Activated T-helper 2 cell treated with anti-CD3 and anti-CD28 coated beads, Interferon-gamma antibody, Interleukin-2, Interleukin-4, amounts not matched to agents 10 μg/mL and 5 μg/mL and 100 μg/mL, durations not matched to agents 14 hours and 24 hours and 36 hours (primary cell): Measurements from ENCODE around the gene ESYT3. TPM values are rescaled to one million over a fixed set of nuclear protein-coding genes. Genes with fewer than 3 reads are reported as not detected.
"Not testable (repeated sequence)": the region's sequence is repeated elsewhere in the genome, so short reads cannot be mapped to it uniquely, and the experiment has no call there.

Experiments
- DNase-seq: peaks from one replicate; pipeline ENCODE4 v3.0.0; 2021; ENCODE audit warnings: low spot score
- H3K27ac Mint-ChIP-seq: one replicate; pipeline ENCODE4 v1.8.0; 2021; ENCODE audit warnings: mixed read lengths
- H3K27me3 Mint-ChIP-seq: one replicate; pipeline ENCODE4 v1.8.0; 2021; ENCODE audit warnings: low read depth, mixed read lengths
- H3K36me3 Mint-ChIP-seq: one replicate; pipeline ENCODE4 v1.8.0; 2021; ENCODE audit warnings: low read depth, mixed read lengths
- H3K4me1 Mint-ChIP-seq: one replicate; pipeline ENCODE4 v1.8.0; 2021; ENCODE audit warnings: low read depth, mixed read lengths
- H3K4me3 Mint-ChIP-seq: one replicate; pipeline ENCODE4 v1.8.0; 2021; ENCODE audit warnings: low read depth, mild to moderate bottlenecking, moderate library complexity, mixed read lengths
- H3K9me3 Mint-ChIP-seq: one replicate; pipeline ENCODE4 v1.8.0; 2021; ENCODE audit warnings: mixed read lengths
- intact Hi-C: fragments of 100-400 bp; cut with micrococcal nuclease; formaldehyde crosslinking; loops from one replicate; pipeline ENCODE4 v1.15.1; 2023
- total RNA-seq: library from RNA; stranded (reverse); gene quantifications from 2 replicates; pipeline ENCODE4 v1.2.3, GENCODE V29; 2022

ESYT3 gene
- total RNA-seq, 1 donor from 2014 or later: 0.32 TPM

- H3K27ac Mint-ChIP-seq: no peak overlapping the region
- H3K27me3 Mint-ChIP-seq: no peaks in the 10 kb centered on the region
- no peak overlapping the region for H3K4me3 Mint-ChIP-seq
- no peaks in the 10 kb centered on the region for H3K36me3 Mint-ChIP-seq
- H3K4me1 Mint-ChIP-seq: no peaks in the 10 kb centered on the region
- no peaks in the 10 kb centered on the region for H3K9me3 Mint-ChIP-seq
- intact Hi-C loops: no loop called here
- no peak for DNase-seq
These were observed 34.6 kb upstream of the ESYT3 start for GRCh38 chr3:138399766-138400165.

- Mint-ChIP-seq H3K36me3 (no peaks in the 10 kb centered on the region), H3K4me3 (no peak overlapping the region), H3K27ac (no peak overlapping the region), H3K9me3 (no peaks in the 10 kb centered on the region), H3K27me3 (no peaks in the 10 kb centered on the region), H3K4me1 (no peaks in the 10 kb centered on the region)
- no peak for DNase-seq
- intact Hi-C loops: no loop called here
These were observed 33.8 kb upstream of the ESYT3 start for GRCh38 chr3:138400651-138401070.

GRCh38 chr3:138401834-138402233 is 32.6 kb upstream of the ESYT3 start:
- Mint-ChIP-seq H3K9me3 (no peaks in the 10 kb centered on the region), H3K27ac (no peak overlapping the region), H3K27me3 (peaks cover 4% of the 10 kb centered on the region), H3K4me3 (no peak overlapping the region), H3K36me3 (no peaks in the 10 kb centered on the region), H3K4me1 (no peaks in the 10 kb centered on the region)
- DNase-seq: no peak
- intact Hi-C loops: no loop called here

DNA sequence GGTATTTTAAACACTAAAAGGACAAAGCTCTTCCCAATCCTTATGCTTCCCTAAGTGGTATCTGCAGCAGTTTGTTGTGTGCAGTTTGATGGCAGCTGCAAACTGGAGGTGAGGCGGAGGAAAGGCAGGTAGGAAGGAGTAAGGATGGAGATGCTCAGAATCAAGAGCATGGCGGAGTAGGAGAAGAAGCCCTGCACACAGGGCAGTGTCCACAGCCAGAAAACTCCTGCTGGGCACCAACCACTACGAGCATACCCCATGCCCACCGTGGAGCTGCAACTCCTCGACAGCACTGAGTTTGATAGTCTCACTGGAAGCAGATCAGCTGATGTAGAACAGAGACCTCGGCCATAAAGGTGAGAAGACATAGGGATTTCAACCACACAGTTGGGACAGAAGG is 30.3 kb upstream of the ESYT3 start:
- H3K36me3 Mint-ChIP-seq: no peaks in the 10 kb centered on the region
- no peak overlapping the region for H3K4me3 Mint-ChIP-seq

DNA sequence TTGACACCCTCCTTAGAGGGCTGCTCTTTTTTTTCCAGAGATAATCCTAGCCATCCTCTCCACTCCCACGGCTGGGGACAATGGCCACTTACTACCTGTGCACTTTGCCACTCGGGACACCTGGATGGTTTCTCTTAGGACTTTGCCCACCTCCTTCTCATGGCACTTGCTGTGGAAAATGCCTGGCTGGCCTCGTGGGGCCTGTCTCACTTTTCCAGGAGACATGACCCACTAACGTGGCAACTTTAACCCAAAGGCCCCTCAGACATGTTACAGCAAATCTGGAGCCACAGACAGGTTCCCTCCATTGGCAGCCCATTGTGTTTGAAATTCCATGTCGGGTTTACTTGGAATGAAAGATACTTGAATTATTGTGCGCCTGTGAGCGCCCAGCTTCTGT is 29.4 kb upstream of the ESYT3 start:
- no peak overlapping the region for H3K4me3 Mint-ChIP-seq
- DNase-seq: no peak
- H3K9me3 Mint-ChIP-seq: no peaks in the 10 kb centered on the region
- intact Hi-C loops: no loop called here
- no peaks in the 10 kb centered on the region for H3K4me1 Mint-ChIP-seq
- H3K27me3 Mint-ChIP-seq: peaks cover 11% of the 10 kb centered on the region
- H3K27ac Mint-ChIP-seq: no peak overlapping the region
- H3K36me3 Mint-ChIP-seq: no peaks in the 10 kb centered on the region

More for the DNA sequence above, 30.3 kb upstream of the ESYT3 start:
- H3K9me3 Mint-ChIP-seq: no peaks in the 10 kb centered on the region
- peaks cover 11% of the 10 kb centered on the region for H3K27me3 Mint-ChIP-seq
- DNase-seq: no peak
- H3K4me1 Mint-ChIP-seq: no peaks in the 10 kb centered on the region
- intact Hi-C loops: no loop called here
- H3K27ac Mint-ChIP-seq: no peak overlapping the region

GRCh38 chr3:138405486-138405885 is 28.9 kb upstream of the ESYT3 start:
- Mint-ChIP-seq H3K36me3 (no peaks in the 10 kb centered on the region), H3K27ac (no peak overlapping the region), H3K4me3 (no peak overlapping the region), H3K4me1 (no peaks in the 10 kb centered on the region), H3K9me3 (no peaks in the 10 kb centered on the region), H3K27me3 (peaks cover 11% of the 10 kb centered on the region)
- no peak for DNase-seq
- intact Hi-C loops: no loop called here

GRCh38 chr3:138406606-138407005 is 27.8 kb upstream of the ESYT3 start:
- no peak for DNase-seq
- Mint-ChIP-seq H3K27ac (no peak overlapping the region), H3K9me3 (no peaks in the 10 kb centered on the region), H3K27me3 (peaks cover 11% of the 10 kb centered on the region), H3K4me3 (no peak overlapping the region), H3K4me1 (no peaks in the 10 kb centered on the region), H3K36me3 (no peaks in the 10 kb centered on the region)
- intact Hi-C loops: no loop called here

- H3K4me3 Mint-ChIP-seq: no peak overlapping the region
- H3K9me3 Mint-ChIP-seq: no peaks in the 10 kb centered on the region
- H3K27me3 Mint-ChIP-seq: peaks cover 11% of the 10 kb centered on the region
- H3K4me1 Mint-ChIP-seq: no peaks in the 10 kb centered on the region
- no peaks in the 10 kb centered on the region for H3K36me3 Mint-ChIP-seq
- intact Hi-C loops: no loop called here
- DNase-seq: no peak
- H3K27ac Mint-ChIP-seq: no peak overlapping the region
These were observed 27.0 kb upstream of the ESYT3 start for GRCh38 chr3:138407236-138407907.

DNA sequence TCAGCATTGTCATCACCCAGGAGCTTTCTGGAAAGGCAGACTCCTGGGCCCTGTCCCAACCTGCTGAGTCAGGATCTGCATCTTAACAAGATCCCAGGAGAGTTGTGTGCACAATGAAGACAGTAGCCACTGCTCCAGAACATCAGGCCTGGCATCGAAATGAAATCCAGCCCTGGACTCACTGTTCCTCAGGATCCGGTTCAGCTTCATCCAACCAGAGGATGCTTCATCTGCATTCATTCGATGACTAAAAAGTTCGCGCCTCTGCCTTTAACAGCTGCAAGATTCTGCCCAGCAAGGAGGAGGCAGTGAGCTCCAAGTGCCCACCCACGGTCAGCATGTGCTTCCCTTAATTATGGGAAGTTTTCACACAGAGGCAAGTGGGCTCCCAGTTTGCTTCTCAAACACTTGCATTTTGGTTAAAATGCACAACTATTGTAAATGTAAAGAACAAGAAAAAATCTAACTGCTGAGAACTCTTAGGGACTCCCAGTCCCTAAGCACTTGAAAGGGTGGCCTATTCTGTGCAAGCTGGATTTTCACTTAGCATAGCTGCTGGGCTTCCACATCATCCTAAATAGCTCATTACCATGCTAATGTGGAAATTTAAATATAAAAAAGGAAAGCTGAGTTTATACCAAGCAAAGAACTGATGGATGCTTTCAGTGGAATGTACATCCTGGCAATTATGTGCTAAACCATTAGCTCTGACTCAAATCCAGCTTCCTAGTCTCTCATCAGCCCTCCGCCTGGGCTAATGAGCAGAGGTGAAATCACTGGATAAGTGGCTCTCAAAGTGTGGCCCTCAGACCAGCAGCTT is 25.5 kb upstream of the ESYT3 start:
- H3K27ac Mint-ChIP-seq: no peak overlapping the region
- no peaks in the 10 kb centered on the region for H3K9me3 Mint-ChIP-seq
- H3K27me3 Mint-ChIP-seq: peaks cover 11% of the 10 kb centered on the region
- no peaks in the 10 kb centered on the region for H3K4me1 Mint-ChIP-seq
- no peaks in the 10 kb centered on the region for H3K36me3 Mint-ChIP-seq
- DNase-seq: no peak
- intact Hi-C loops: no loop called here
- H3K4me3 Mint-ChIP-seq: no peak overlapping the region

GRCh38 chr3:138412821-138413551 is 21.4 kb upstream of the ESYT3 start:
- peaks cover 10% of the 10 kb centered on the region for H3K27me3 Mint-ChIP-seq
- no peaks in the 10 kb centered on the region for H3K9me3 Mint-ChIP-seq
- no peak overlapping the region for H3K4me3 Mint-ChIP-seq
- no peaks in the 10 kb centered on the region for H3K36me3 Mint-ChIP-seq
- H3K4me1 Mint-ChIP-seq: peaks cover 2% of the 10 kb centered on the region
- DNase-seq: no peak
- no peak overlapping the region for H3K27ac Mint-ChIP-seq
- intact Hi-C loops: no loop called here

DNA sequence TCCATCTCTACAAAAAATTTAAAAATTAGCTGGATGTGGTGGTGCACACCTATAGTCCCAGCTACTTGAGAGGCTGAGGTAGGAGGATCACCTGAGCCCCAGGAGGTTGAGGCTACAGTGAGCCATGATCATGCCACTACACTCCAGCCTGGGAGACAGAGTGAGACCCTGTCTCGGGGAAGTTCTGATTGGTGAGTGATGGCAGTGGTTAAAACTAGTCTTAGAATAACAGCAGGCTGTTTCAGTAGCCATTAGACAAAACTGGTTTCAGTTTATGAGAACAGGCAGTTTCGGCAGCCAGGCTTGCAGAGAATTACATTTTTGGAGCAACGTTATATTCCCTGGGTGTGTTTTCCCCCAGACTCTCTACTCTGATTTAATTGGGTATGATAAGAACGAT is 18.2 kb upstream of the ESYT3 start:
- peaks cover 15% of the 10 kb centered on the region for H3K27me3 Mint-ChIP-seq
- intact Hi-C loops: loop anchor here (5.0 kb wide), 1 partner anchor 176 kb away; the partner anchor contains the start of gene CEP70
- H3K27ac Mint-ChIP-seq, H3K4me1 Mint-ChIP-seq, H3K9me3 Mint-ChIP-seq, H3K36me3 Mint-ChIP-seq, H3K4me3 Mint-ChIP-seq, DNase-seq: not testable (repeated sequence)

DNA sequence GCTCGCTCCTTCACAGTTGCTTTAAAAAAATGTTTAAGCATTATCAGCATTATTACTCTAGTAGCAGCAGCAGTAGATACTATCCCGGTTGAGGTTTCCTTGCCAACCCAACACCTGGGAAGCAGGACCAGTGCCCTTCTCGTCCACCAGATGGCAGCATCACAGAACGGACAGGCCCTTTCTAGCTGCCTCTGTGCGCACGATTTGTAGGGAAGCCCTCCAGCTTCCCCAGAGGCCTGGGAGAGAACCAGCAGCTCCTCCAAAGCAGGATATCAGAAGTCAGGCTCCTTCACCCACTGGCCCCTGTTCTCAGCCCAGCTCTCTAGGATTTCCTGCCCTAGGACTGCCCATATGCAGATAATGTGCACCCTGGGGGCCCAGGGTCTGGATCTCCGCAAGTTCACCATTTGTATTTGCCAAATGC is 16.8 kb upstream of the ESYT3 start:
- Mint-ChIP-seq H3K4me3 (no peak overlapping the region), H3K36me3 (no peaks in the 10 kb centered on the region), H3K9me3 (no peaks in the 10 kb centered on the region), H3K27ac (no peak overlapping the region), H3K27me3 (peaks cover 21% of the 10 kb centered on the region), H3K4me1 (peaks cover 2% of the 10 kb centered on the region)
- intact Hi-C loops: loop anchor here (1.0 to 5.0 kb wide), 2 partner anchors 175 to 506 kb away; partner anchors contain the start of gene CEP70
- DNase-seq: peak; percentile 36
